Spleen (tissue), 7 donors: ENCODE results near the gene EYS.

Source experiments
- CTCF ChIP-seq, 11 experiments: fragments of 200-600 bp in 7 of 11; fragments of 450-650 bp in 4 of 11; sonication (generic) in 4 of 11; IDR thresholded peaks in 8 of 11; conservative IDR thresholded peaks in 3 of 11; 1 replicate in 7 of 11; 2 replicates in 4 of 11; pipeline versions ENCODE4 v1.4.0 to v1.8.0; 2016 to 2021; ENCODE audit warnings: antibody characterized with exemption in 11 of 11, inconsistent platforms in 4 of 11, mild to moderate bottlenecking in 1 of 11
- POLR2A ChIP-seq, 3 donors: fragments of 450-650 bp; IDR thresholded peaks; one replicate each; pipeline ENCODE4 v1.5.1; 2017; ENCODE audit warnings: antibody characterized with exemption in 3 of 3, mild to moderate bottlenecking in 1 of 3
- POLR2AphosphoS5 ChIP-seq, 3 donors: sonication (generic); formaldehyde crosslinking; IDR thresholded peaks; one replicate each; pipeline ENCODE4 v1.5.1; 2017; ENCODE audit warnings: antibody characterized with exemption in 3 of 3
- donor health status: DM: no; HTN: no; CAD: no; lungs with moderate emphysema.
- donor health status: DM: no; HTN: no; CAD: no.
- donor health status: DM: no; HTN: no; CAD: no.

- TF ChIP-seq CTCF (IDR thresholded peaks at IDR 0.05 in 8 of 11, conservative IDR thresholded peaks at IDR 0.05 in 3 of 11) (no peak), POLR2AphosphoS5 (IDR thresholded peaks at IDR 0.05) (no peak), POLR2A (IDR thresholded peaks at IDR 0.05) (no peak)
These were observed 308.2 kb downstream of the EYS start for GRCh38 chr6:65398851-65399250.
